ENCODE results near the gene INS.

Gene INS

GRCh38 chr11:2190657-2191471 lies 29.9 kb upstream of the INS start:
- Histone ChIP-seq H3K36me3 (ENCODE audit: control insufficient read depth, insufficient read depth, low read length) (no peaks in the 10 kb centered on the region), H3K4me1 (ENCODE audit: control insufficient read depth, insufficient read depth, low read length) (no peaks in the 10 kb centered on the region), H3K4me3 (ENCODE audit: low read length) (no peak overlapping the region), H3K27me3 (ENCODE audit: control insufficient read depth, insufficient read depth, low read length) (no peaks in the 10 kb centered on the region; the same call in 1 of the 2 replicates), H3K9me3 (ENCODE audit: control insufficient read depth, insufficient read depth, low read length) (no peaks in the 10 kb centered on the region), H3K27ac (ENCODE audit: low read length) (no peak overlapping the region)
- WGBS (ENCODE audit: insufficient coverage, insufficient read length): no CpG with 5 or more reads among the region's 30 CpGs
- DNase-seq (ENCODE audit: low read depth, low spot score): no peak

GRCh38 chr11:2189938-2190656 lies 29.1 kb upstream of the INS start:
- no peak overlapping the region for H3K27ac ChIP-seq (ENCODE audit: low read length)
- no peak for DNase-seq (ENCODE audit: low read depth, low spot score)
- WGBS (ENCODE audit: insufficient coverage, insufficient read length): no CpG with 5 or more reads among the region's 29 CpGs

GRCh38 chr11:2188745-2189144 lies 27.7 kb upstream of the INS start:
- Histone ChIP-seq H3K27ac (ENCODE audit: low read length) (no peak overlapping the region), H3K9me3 (ENCODE audit: control insufficient read depth, insufficient read depth, low read length) (no peaks in the 10 kb centered on the region), H3K27me3 (ENCODE audit: control insufficient read depth, insufficient read depth, low read length) (no peaks in the 10 kb centered on the region; the same call in 1 of the 2 replicates), H3K36me3 (ENCODE audit: control insufficient read depth, insufficient read depth, low read length) (no peaks in the 10 kb centered on the region), H3K4me3 (ENCODE audit: low read length) (no peak overlapping the region), H3K4me1 (ENCODE audit: control insufficient read depth, insufficient read depth, low read length) (no peaks in the 10 kb centered on the region)
- DNase-seq (ENCODE audit: low read depth, low spot score): no peak
- no CpG with 5 or more reads among the region's 19 CpGs for WGBS (ENCODE audit: insufficient coverage, insufficient read length)

More at GRCh38 chr11:2189938-2190656, 29.1 kb upstream of the INS start:
- H3K36me3 ChIP-seq (ENCODE audit: control insufficient read depth, insufficient read depth, low read length): no peaks in the 10 kb centered on the region
- H3K27me3 ChIP-seq (ENCODE audit: control insufficient read depth, insufficient read depth, low read length): no peaks in the 10 kb centered on the region; the same call in 1 of the 2 replicates
- no peaks in the 10 kb centered on the region for H3K4me1 ChIP-seq (ENCODE audit: control insufficient read depth, insufficient read depth, low read length)
- no peaks in the 10 kb centered on the region for H3K9me3 ChIP-seq (ENCODE audit: control insufficient read depth, insufficient read depth, low read length)
- H3K4me3 ChIP-seq (ENCODE audit: low read length): no peak overlapping the region

- 100% methylated on average over 7 of the region's 7 CpGs for WGBS (ENCODE audit: insufficient coverage, insufficient read length)
- DNase-seq (ENCODE audit: low read depth, low spot score): no peak
- Histone ChIP-seq H3K9me3 (ENCODE audit: control insufficient read depth, insufficient read depth, low read length) (no peaks in the 10 kb centered on the region), H3K27me3 (ENCODE audit: control insufficient read depth, insufficient read depth, low read length) (no peaks in the 10 kb centered on the region; the same call in 1 of the 2 replicates), H3K27ac (ENCODE audit: low read length) (no peak overlapping the region), H3K36me3 (ENCODE audit: control insufficient read depth, insufficient read depth, low read length) (no peaks in the 10 kb centered on the region), H3K4me3 (ENCODE audit: low read length) (no peak overlapping the region), H3K4me1 (ENCODE audit: control insufficient read depth, insufficient read depth, low read length) (no peaks in the 10 kb centered on the region)
Observed at GRCh38 chr11:2187280-2187707, 26.3 kb upstream of the INS start.

GRCh38 chr11:2186669-2187279 lies 25.8 kb upstream of the INS start:
- no peak overlapping the region for H3K4me3 ChIP-seq (ENCODE audit: low read length)
- no CpG with 5 or more reads among the region's 21 CpGs for WGBS (ENCODE audit: insufficient coverage, insufficient read length)
- no peaks in the 10 kb centered on the region; the same call in 1 of the 2 replicates for H3K27me3 ChIP-seq (ENCODE audit: control insufficient read depth, insufficient read depth, low read length)
- H3K27ac ChIP-seq (ENCODE audit: low read length): no peak overlapping the region
- no peaks in the 10 kb centered on the region for H3K9me3 ChIP-seq (ENCODE audit: control insufficient read depth, insufficient read depth, low read length)
- no peak for DNase-seq (ENCODE audit: low read depth, low spot score)
- no peaks in the 10 kb centered on the region for H3K4me1 ChIP-seq (ENCODE audit: control insufficient read depth, insufficient read depth, low read length)
- no peaks in the 10 kb centered on the region for H3K36me3 ChIP-seq (ENCODE audit: control insufficient read depth, insufficient read depth, low read length)

GRCh38 chr11:2185324-2186085 lies 24.5 kb upstream of the INS start:
- H3K9me3 ChIP-seq (ENCODE audit: control insufficient read depth, insufficient read depth, low read length): no peaks in the 10 kb centered on the region
- no peak overlapping the region for H3K27ac ChIP-seq (ENCODE audit: low read length)
- WGBS (ENCODE audit: insufficient coverage, insufficient read length): no CpG with 5 or more reads among the region's 23 CpGs
- no peaks in the 10 kb centered on the region; the same call in 1 of the 2 replicates for H3K27me3 ChIP-seq (ENCODE audit: control insufficient read depth, insufficient read depth, low read length)
- DNase-seq (ENCODE audit: low read depth, low spot score): no peak
- no peak overlapping the region for H3K4me3 ChIP-seq (ENCODE audit: low read length)
- no peaks in the 10 kb centered on the region for H3K36me3 ChIP-seq (ENCODE audit: control insufficient read depth, insufficient read depth, low read length)
- no peaks in the 10 kb centered on the region for H3K4me1 ChIP-seq (ENCODE audit: control insufficient read depth, insufficient read depth, low read length)

- Histone ChIP-seq H3K36me3 (ENCODE audit: control insufficient read depth, insufficient read depth, low read length) (no peaks in the 10 kb centered on the region), H3K9me3 (ENCODE audit: control insufficient read depth, insufficient read depth, low read length) (no peaks in the 10 kb centered on the region), H3K4me1 (ENCODE audit: control insufficient read depth, insufficient read depth, low read length) (no peaks in the 10 kb centered on the region), H3K27ac (ENCODE audit: low read length) (no peak overlapping the region), H3K4me3 (ENCODE audit: low read length) (no peak overlapping the region), H3K27me3 (ENCODE audit: control insufficient read depth, insufficient read depth, low read length) (no peaks in the 10 kb centered on the region; the same call in 1 of the 2 replicates)
- no CpG with 5 or more reads among the region's 20 CpGs for WGBS (ENCODE audit: insufficient coverage, insufficient read length)
- no peak for DNase-seq (ENCODE audit: low read depth, low spot score)
Observed at GRCh38 chr11:2182692-2183474, 21.9 kb upstream of the INS start.

- Histone ChIP-seq H3K27ac (ENCODE audit: low read length) (no peak overlapping the region), H3K27me3 (ENCODE audit: control insufficient read depth, insufficient read depth, low read length) (no peaks in the 10 kb centered on the region; the same call in 1 of the 2 replicates), H3K4me1 (ENCODE audit: control insufficient read depth, insufficient read depth, low read length) (no peaks in the 10 kb centered on the region), H3K4me3 (ENCODE audit: low read length) (no peak overlapping the region), H3K36me3 (ENCODE audit: control insufficient read depth, insufficient read depth, low read length) (no peaks in the 10 kb centered on the region), H3K9me3 (ENCODE audit: control insufficient read depth, insufficient read depth, low read length) (no peaks in the 10 kb centered on the region)
- no CpG with 5 or more reads among the region's 18 CpGs for WGBS (ENCODE audit: insufficient coverage, insufficient read length)
- DNase-seq (ENCODE audit: low read depth, low spot score): no peak
Observed at GRCh38 chr11:2182075-2182474, 21.1 kb upstream of the INS start.

GRCh38 chr11:2180789-2181370 lies 19.9 kb upstream of the INS start:
- no CpG with 5 or more reads among the region's 11 CpGs for WGBS (ENCODE audit: insufficient coverage, insufficient read length)
- Histone ChIP-seq H3K4me1 (ENCODE audit: control insufficient read depth, insufficient read depth, low read length) (no peaks in the 10 kb centered on the region), H3K27me3 (ENCODE audit: control insufficient read depth, insufficient read depth, low read length) (no peaks in the 10 kb centered on the region), H3K9me3 (ENCODE audit: control insufficient read depth, insufficient read depth, low read length) (no peaks in the 10 kb centered on the region), H3K27ac (ENCODE audit: low read length) (no peak overlapping the region), H3K4me3 (ENCODE audit: low read length) (no peak overlapping the region), H3K36me3 (ENCODE audit: control insufficient read depth, insufficient read depth, low read length) (no peaks in the 10 kb centered on the region)
- DNase-seq (ENCODE audit: low read depth, low spot score): no peak

Data from iPS DF 6.9 (cell line).